ENCODE data around the gene NR1I3.

NR1I3 gene

GRCh38 chr1:161196111-161196510, 41.9 kb downstream of the NR1I3 start:
- DNase-seq (ENCODE audit: low read depth) = no peak

GRCh38 chr1:161195171-161195570, 42.8 kb downstream of the NR1I3 start:
- no peak for DNase-seq (ENCODE audit: low read depth)

GRCh38 chr1:161193561-161194235, 44.3 kb downstream of the NR1I3 start:
- DNase-seq (ENCODE audit: low read depth) = no peak

- DNase-seq (ENCODE audit: low read depth) = peak; percentile 75
Observed at GRCh38 chr1:161192476-161193465, 45.2 kb downstream of the NR1I3 start.

- DNase-seq (ENCODE audit: low read depth) = no peak
Observed at GRCh38 chr1:161191971-161192370, 46.0 kb downstream of the NR1I3 start.

- DNase-seq (ENCODE audit: low read depth) = no peak
Observed at GRCh38 chr1:161190962-161191521, 47.0 kb downstream of the NR1I3 start.

- no peak for DNase-seq (ENCODE audit: low read depth)
Observed at GRCh38 chr1:161189036-161189435, 49.0 kb downstream of the NR1I3 start.

- DNase-seq (ENCODE audit: low read depth) = no peak
Observed at GRCh38 chr1:161188381-161188780, 49.6 kb downstream of the NR1I3 start.

GRCh38 chr1:161187311-161187710, 50.7 kb downstream of the NR1I3 start:
- DNase-seq (ENCODE audit: low read depth) = no peak

- DNase-seq (ENCODE audit: low read depth) = no peak
Observed at GRCh38 chr1:161185732-161186311, 52.2 kb downstream of the NR1I3 start.

GRCh38 chr1:161185282-161185682, 52.7 kb downstream of the NR1I3 start:
- peak; percentile 67 for DNase-seq (ENCODE audit: low read depth)

GRCh38 chr1:161182214-161182613, 55.8 kb downstream of the NR1I3 start:
- peak; percentile 66 for DNase-seq (ENCODE audit: low read depth)

GRCh38 chr1:161180639-161181038, 57.4 kb downstream of the NR1I3 start:
- peak; percentile 29 for DNase-seq (ENCODE audit: low read depth)

GRCh38 chr1:161179698-161180097, 58.3 kb downstream of the NR1I3 start:
- no peak for DNase-seq (ENCODE audit: low read depth)

Data from EH (cell line).